ENCODE measurements around the gene PCNX2. TPM values are rescaled to one million over a fixed set of nuclear protein-coding genes. Genes with fewer than 3 reads are reported as not detected.

The PCNX2 gene
- polyA plus RNA-seq, result 1 to 10 TPM; 1.6 to 2.1 (median 1.8) TPM

DNA sequence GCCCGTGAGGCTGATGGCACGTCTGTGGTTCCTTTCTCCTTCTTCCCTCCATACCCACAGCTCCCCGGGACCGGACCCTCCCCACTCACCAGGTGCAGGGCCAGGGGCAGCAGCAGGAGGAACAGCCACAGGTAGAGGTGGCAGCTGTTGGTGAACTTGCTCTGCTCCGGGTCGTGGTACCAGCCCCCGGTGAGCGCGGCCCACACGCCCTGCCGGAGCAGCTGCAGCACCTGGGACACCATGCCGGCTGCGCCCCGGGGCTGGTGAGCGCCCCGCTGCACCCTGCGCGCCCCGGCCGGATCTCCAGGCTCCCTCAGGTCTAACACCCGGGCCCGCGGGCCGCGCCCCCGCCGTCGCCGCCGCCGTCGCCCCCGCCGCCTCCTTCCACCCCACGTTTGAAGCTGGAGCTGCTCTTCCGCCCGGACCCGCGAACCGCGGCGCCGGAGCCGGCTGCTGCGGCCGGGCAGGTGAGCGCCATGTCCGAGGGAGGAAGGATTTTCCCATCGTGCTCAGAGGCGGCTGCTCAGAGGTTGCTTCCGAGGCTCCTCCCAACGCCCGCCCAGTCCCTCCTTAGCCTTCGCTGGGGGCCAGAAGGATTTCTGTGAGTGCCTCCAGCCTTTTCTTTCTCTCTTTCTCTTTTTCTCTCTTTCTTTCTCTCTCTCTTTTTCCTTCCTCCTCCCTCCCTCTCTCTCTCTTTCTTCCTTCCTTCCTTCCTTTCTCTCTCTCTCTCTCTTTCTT lies at the start of gene PCNX2:
PCNX2 (minus strand) TSS at position 489 of the 738 bp plus-strand sequence; CDS start at position 242, 247 bp downstream.
- WGBS, 3 donors, result 0 to 1% (median 1%) methylated on average over 44 to 54 of the region's 54 CpGs
- no peak within 1 kb of the TSS for H3K27ac ChIP-seq (ENCODE audit: low read depth, low read length)

DNA sequence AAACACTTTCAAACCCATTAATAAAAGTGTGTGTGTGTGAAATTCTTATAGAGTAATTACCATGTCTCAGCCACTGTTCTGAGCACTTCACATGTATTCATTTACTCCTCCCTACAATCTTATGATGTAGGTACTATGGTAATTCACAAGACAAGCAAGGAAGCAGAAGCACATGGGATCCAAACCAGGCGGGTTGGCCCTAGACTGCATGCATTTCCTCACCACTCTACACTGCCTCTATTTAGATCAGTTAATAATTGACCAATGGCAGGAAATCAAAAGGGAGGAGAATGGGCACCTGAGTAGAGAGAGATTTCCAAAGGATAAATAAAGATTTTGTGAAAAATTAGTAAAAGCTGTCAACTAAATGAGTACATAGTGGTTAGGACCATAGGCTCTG lies 47.7 kb upstream of the PCNX2 start:
- 26 to 79% (median 61%) methylated on average over 1 of the region's 1 CpG for WGBS, 3 donors
- H3K27ac ChIP-seq (ENCODE audit: low read depth, low read length), result no peak overlapping the region

- H3K27ac ChIP-seq (ENCODE audit: low read depth, low read length), result no peak overlapping the region
Observed at GRCh38 chr1:233342086-233342485, 46.6 kb upstream of the PCNX2 start.

DNA sequence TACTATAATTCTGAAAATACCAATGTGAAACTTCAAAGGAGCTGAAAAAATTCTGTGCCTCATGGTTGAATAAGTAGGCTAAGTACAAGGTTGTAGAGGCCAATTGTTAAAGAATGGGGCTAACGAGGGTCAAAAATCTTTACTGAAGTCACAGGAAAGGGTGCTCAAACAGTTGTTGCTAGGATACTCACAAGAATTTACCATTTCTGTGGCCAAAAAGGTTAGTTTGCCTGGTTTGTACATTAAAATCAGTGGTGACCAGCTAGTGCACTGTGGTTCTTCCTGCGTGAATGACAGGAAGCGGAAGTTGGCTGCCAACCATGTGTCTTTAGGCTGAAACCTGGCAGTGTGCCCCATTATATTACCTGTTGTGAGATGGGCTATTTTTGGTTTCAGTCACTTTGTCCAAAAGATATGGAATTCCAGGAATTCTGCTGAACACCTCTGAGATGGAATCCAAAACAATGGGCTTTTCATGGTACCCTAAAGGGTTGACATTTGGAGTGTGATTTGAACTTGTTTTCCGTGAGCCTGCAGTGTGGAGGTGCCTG lies 45.5 kb upstream of the PCNX2 start:
- H3K27ac ChIP-seq (ENCODE audit: low read depth, low read length), result no peak overlapping the region
- 29 to 58% (median 57%) methylated on average over 4 of the region's 4 CpGs for WGBS, 3 donors

- 78 to 89% (median 78%) methylated on average over 3 of the region's 3 CpGs for WGBS, 3 donors
- H3K27ac ChIP-seq (ENCODE audit: low read depth, low read length), result no peak overlapping the region
Observed at GRCh38 chr1:233340031-233340555, 44.6 kb upstream of the PCNX2 start.

DNA sequence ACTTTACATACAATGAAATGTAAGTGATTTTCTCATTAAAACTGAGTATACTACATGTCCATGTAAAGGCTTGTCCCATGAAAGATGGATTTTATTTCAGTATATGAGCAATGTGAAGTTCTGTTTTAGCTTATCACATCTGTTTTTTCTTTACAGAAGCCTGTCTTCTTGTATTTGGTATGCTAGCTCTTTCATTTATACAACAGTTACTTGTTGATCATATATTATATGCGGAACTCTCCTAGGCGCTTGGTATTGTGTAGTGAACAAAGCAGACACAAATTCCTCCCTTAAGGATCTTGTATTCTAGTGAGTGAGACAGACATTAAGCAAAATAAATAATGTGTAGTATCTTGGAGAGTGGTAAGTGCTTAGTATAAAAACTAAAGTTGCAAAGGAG lies 42.6 kb upstream of the PCNX2 start:
- no peak overlapping the region for H3K27ac ChIP-seq (ENCODE audit: low read depth, low read length)
- WGBS, 3 donors, result 73 to 97% (median 87%) methylated on average over 2 of the region's 2 CpGs

DNA sequence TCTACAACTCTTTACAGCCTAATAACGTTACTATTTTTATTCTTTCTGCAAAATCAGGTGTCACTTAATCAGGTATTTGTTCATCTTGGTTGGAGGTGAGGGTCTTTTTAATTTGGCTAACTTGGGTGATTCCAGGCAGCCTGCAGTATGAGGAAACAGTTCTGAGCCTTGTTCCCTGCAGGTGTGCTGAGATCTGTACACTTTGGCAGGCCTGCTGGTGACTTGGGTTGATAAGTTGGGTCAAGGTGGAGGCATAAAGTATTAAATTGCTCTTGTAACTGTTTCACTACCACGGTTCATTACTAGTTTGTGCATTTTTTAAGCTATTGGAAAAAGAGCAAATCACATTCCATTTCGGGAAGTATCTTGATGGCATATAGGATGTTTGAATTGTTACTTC lies 42.0 kb upstream of the PCNX2 start:
- WGBS, 3 donors, result 35 to 88% (median 84%) methylated on average over 3 of the region's 3 CpGs
- H3K27ac ChIP-seq (ENCODE audit: low read depth, low read length), result no peak overlapping the region

DNA sequence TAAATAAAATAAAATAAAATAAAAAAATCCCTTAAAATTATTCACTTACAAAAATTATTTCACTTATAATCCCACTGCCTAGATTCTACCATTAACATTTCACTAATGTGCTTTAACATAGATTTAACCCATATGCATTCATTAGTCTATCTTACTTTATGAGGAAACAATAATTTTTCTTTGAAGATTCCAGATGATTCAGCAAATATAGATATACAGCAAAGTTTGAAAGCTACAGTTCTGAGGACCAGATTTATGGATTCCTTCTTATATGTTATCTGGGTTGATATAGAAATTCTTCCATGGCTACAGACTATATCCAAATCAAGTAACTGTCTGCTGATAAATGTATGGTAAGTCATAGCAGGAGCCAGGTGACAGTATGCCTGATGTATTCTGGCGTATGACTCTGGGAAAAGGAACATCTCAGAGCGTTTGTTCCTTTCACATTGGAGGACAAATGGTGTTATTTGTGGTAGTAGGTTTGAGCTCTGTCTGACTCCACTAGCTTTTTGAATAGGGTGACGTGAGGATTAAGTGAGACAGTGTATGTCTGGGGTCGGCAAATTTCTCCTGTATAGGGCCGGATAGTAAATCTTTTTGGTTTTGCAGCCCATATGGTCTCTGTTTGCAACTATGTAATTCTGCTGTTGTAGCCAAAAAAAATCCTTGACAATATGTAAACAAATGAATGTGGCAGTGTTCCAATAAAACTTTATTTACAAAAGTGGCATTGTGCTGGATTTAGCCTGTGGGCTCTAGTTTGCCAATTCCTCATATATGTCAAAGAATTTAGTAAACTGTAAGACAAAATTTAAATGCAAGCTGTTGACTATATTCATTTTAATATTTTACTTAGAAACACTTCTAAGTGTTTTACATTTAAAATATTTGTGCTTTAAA lies 41.3 kb upstream of the PCNX2 start:
- H3K27ac ChIP-seq (ENCODE audit: low read depth, low read length), result no peak overlapping the region
- WGBS, 3 donors, result 49 to 92% (median 87%) methylated on average over 5 of the region's 5 CpGs

- WGBS, 3 donors, result 51 to 93% (median 83%) methylated on average over 7 of the region's 7 CpGs
- no peak overlapping the region for H3K27ac ChIP-seq (ENCODE audit: low read depth, low read length)
Observed at GRCh38 chr1:233334092-233334491, 38.6 kb upstream of the PCNX2 start.

GRCh38 chr1:233333086-233333485 lies 37.6 kb upstream of the PCNX2 start:
- 73 to 97% (median 96%) methylated on average over 1 of the region's 1 CpG for WGBS, 3 donors
- H3K27ac ChIP-seq (ENCODE audit: low read depth, low read length), result no peak overlapping the region

- 59 to 80% (median 77%) methylated on average over 8 of the region's 8 CpGs for WGBS, 3 donors
- H3K27ac ChIP-seq (ENCODE audit: low read depth, low read length), result no peak overlapping the region
Observed at GRCh38 chr1:233331676-233332519, 36.4 kb upstream of the PCNX2 start.

GRCh38 chr1:233328142-233328921 lies 32.8 kb upstream of the PCNX2 start:
- no peak overlapping the region for H3K27ac ChIP-seq (ENCODE audit: low read depth, low read length)

GRCh38 chr1:233327651-233328141 lies 32.2 kb upstream of the PCNX2 start, which contains the start of gene MAP3K21:
TSS of gene MAP3K21 (plus strand) at chr1:233327724. CDS start at chr1:233328029, 305 bp downstream.
- WGBS, 3 donors, result 0 to 2% (median 1%) methylated on average over 34 to 68 of the region's 68 CpGs
- no peak within 1 kb of the TSS for H3K27ac ChIP-seq (ENCODE audit: low read depth, low read length)

More at GRCh38 chr1:233328142-233328921, 32.8 kb upstream of the PCNX2 start:
- WGBS, 3 donors, result 1% methylated on average over 72 to 96 of the region's 96 CpGs

DNA sequence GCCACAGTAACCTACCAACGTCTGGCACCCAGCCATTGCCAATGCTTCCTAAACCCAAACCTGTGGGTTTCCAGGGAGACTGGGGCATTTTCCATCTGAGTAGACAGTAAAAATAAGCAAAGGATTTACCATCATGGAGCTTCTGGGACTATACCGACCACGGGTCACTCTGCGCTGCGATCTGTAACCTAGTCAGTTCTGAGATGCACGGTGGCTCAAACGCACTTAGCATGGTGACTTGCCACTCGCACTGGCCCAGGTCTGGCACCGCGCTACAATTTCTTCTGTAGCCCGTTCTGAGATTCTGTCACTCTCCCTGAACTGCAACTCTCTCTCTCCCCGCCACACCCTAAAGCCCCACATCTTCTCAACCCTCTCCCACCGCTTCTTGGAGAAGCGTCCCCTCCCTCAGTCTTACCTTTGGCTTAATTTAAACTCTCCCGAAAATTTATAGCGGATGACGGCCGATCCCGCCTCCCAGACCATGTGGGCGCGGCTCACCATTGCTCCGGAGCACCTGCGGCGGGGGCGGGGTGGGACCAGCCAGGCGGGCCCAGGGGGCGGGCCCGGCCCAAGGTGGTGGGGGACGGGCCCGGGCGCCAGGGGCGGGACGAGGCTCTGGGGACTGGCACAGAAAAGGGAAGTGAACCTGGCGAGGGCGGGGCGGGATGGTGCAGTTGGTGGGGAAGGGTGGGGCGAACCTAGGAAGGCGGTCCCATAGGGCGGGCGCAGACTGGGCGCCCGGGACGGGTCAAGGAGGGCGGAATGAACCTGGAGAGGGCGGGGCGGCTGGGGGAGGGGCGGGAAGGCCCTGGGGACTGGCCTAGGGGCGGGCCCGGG lies 31.5 kb upstream of the PCNX2 start:
- 1 to 6% (median 4%) methylated on average over 43 to 49 of the region's 49 CpGs for WGBS, 3 donors
- H3K27ac ChIP-seq (ENCODE audit: low read depth, low read length), result no peak overlapping the region

GRCh38 chr1:233326319-233326718 lies 30.8 kb upstream of the PCNX2 start:
- H3K27ac ChIP-seq (ENCODE audit: low read depth, low read length), result no peak overlapping the region

DNA sequence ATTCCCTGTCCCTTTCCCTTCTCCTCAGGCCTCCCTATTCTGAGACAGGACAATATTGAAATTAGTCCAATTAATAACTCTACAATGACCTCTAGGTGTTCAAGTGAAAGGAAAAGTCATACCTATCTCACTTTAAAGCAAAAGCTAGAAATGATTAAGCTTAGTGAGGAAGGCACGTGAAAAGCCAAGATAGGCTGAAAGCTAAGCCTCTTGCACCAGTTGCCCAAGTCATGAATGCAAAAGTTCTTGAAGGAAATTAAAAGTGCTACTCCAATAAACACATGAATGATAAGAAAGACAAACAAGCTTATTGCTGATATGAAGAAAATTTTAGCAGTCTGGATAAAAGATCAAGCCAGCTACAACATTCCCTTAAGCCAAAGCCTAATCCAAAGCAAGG lies 28.2 kb upstream of the PCNX2 start:
- no peak overlapping the region for H3K27ac ChIP-seq (ENCODE audit: low read depth, low read length)
- 30 to 95% (median 85%) methylated on average over 1 of the region's 1 CpG for WGBS, 3 donors
